Anterior cingulate cortex (tissue), 58 donors: ENCODE measurements around the gene SHISA7.
"Not testable (repeated sequence)": the region's sequence is repeated elsewhere in the genome, so short reads cannot be mapped to it uniquely, and the experiment has no call there.

Source experiments
- DNase-seq, 58 donors: peaks; one replicate each; lab custom pipeline; 2025; lab: John Stamatoyannopoulos, UW

Gene SHISA7

DNA sequence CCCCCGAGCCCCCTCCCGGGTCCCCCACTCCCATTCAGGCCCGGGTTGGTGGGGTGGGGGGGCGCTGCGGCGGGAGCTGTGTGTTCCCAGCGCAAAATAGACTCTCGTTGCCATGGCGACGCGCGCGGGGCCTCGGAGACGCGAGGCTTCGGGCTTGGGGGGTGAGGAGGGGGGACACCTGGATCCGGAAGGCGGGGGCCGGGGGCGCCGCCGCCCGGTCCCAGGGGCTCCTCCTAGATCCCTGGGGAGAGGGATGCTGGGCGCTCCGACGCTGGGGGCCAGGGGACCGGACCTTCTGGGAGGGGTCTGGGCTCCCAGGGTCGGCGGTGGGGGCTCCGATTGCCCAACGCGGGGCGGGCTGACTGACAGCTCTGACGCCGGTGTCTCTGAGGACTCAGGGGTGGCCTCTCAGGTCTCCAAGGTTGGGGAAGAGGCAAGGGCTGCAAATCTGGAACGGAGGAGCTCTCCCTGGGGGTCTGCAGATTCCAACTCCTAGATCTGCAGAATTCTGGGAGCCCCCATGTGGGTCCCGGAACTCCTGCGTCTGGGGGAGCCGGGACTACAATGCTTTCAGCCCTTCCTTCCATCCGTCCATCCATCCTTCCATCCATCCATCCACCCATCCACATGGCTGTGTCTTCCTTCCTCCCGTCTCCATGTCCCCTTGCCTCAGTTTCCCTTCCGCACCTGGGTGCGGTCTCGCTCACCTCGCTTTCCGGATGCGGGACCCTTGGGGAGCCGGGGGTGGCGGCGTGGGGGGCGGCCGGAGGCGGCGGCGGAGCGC, 9.1 kb upstream of the SHISA7 start:
- peak in 51 of 58 donors; percentile 14 to 75 (median 45) for DNase-seq

DNA sequence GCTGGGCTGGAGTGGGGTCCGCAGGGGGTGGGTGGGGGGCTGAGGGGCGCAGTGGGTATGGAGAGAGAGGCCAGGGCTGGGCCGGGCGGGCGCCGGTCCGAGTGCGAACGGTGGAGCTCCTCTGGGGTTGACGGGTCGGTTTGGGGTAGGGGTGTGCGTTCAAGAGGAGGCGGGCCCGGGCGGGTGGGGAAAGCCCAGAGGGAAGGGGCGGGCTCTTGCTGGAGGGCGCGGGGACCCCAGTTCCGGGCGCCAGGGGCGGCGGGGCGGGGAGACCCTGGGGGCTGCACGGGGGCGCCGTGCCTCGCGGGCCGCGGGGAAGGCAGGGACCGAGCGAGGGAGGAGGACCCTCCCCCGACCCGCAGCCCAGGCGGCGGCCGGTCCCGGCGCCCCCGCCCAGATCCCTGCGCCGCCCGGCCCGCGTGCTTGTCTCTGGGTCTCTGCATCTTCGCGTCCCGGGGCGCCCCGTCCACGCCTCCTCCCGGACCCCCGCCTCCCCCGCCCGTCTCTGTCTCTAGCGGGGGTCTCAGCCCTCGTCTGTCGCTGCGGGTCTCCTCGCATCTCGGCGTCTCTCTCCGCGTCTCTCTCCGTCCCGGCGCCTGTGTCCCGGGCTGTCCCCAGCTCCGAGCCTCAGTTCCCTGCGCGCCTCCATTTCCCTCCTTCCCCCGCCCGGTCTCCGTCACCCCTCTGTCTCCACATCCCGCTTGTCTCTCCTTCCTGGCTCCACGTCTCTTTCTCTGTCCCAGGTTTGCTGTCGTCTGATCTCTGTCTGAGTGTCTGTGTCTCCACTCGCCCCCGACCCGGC, 8.3 kb upstream of the SHISA7 start:
- DNase-seq = peak in 8 of 58 donors; percentile 18 to 73 (median 48)

DNA sequence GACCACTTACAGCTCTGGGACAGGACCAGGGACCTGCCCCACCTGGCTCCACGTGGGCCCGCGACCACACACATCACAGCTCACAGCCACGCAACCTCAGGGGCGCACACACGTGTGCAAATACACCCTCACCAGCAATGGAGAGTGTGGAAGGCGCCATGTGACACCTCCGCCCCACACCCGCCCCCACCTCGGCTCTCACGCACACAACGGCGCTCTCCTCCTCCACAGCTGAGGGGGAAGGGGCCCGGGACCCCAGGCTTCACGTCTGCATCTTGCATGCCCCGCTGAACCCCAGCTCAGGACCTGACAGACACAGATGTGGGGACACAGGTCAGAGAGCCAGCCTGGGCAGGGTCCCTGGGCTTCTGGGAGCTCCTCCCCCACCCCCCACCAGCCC, 6.4 kb upstream of the SHISA7 start:
- peak in 1 of 58 donors; percentile 10 for DNase-seq

DNA sequence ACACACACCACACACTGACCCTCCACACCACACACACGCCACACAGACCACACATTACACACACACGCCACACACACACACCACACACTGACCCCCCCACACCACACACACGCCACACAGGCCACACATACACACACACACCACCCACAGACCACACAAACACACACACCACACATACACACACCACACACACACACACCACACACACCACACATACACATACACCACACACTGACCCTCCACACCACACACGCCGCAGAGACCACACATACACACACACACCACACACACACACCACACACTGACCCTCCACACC, 5.0 kb upstream of the SHISA7 start:
- not testable (repeated sequence) for DNase-seq

DNA sequence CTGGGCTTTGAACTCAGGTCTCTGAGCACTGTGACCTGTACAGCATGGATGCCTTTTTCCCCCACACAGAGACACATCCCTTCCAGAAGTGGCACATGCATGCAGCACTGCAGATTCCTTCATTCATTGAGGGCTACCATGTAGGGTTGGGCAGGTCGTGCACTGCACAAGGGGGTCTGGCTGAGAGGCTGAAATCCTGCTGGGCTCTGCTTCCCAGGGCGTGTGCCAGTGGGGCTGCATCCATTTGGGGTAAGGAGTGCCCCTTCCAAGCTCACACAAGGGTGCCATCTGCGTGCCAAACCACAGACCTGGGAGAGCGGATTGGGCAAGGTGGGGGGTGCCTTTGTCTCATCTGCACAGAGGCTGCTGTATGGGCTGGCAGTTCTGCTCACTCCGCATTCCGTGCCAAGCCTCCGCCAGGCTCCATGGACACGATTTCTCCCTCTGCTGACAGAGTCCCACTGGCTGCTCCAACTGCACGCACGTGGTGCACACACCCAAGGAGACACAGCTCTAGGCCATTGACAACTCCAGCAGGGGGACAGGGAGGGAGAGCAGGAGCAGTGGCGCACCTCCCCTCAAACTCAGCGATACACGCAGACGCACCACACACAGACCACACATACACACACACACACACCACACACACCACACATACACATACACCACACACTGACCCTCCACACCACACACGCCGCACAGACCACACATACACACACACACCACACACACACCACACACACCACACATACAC, 4.5 kb upstream of the SHISA7 start:
- DNase-seq = peak in 54 of 58 donors; percentile 14 to 90 (median 74)

DNA sequence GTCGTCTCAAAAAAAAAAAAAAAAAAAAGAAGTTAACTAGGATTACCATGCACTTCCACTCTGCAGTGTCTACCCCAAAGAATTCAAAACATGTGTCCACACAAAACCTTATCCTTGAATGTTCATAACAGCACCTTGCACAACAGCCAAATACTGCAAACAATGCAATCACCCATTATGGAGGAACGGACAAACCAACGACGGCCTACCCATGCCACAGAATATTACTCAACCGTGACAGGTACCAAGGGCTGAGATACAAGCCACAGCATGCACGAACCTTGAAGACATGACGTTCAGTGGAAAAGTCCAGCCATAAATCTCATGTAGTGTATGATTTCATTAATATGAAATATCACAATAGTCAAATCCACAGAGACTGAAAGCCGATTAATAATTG, 3.0 kb upstream of the SHISA7 start:
- no peak for DNase-seq

- DNase-seq = peak in 5 of 58 donors; percentile 12 to 20 (median 15)
These were observed 1.5 kb upstream of the SHISA7 start for GRCh38 chr19:55444646-55445045.

DNA sequence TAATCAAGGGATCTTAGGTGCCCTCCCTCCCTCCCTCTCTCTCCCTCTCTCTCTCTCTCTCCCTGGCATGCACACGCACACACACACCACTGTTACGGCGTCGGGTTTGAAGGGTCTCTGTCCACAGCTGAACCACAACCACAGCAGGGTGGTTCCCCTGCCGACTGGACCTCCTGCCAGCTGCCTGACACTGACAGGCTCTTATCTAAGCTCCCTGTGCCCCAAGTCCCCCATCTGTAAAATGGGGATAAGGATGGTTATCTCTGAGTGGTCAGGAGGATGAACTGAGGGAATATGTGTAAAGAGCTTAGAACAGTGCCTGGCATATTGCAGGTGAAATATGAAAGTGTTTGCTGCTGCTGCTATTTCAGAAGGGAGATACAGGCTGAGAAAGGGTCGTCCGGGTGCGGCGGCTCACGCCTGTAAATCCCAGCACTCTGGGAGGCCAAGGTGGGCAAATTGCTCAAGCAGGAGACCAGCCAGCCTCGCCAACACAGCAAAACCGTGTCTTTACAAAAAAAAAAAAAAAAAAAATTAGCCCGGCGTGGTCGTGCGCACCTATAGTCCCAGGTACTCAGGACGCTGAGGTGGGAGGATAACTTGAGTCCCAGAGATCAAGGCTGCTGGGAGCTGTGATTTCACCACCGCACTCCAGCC, 852 bp upstream of the SHISA7 start:
- DNase-seq = peak in 1 of 58 donors; percentile 43

DNA sequence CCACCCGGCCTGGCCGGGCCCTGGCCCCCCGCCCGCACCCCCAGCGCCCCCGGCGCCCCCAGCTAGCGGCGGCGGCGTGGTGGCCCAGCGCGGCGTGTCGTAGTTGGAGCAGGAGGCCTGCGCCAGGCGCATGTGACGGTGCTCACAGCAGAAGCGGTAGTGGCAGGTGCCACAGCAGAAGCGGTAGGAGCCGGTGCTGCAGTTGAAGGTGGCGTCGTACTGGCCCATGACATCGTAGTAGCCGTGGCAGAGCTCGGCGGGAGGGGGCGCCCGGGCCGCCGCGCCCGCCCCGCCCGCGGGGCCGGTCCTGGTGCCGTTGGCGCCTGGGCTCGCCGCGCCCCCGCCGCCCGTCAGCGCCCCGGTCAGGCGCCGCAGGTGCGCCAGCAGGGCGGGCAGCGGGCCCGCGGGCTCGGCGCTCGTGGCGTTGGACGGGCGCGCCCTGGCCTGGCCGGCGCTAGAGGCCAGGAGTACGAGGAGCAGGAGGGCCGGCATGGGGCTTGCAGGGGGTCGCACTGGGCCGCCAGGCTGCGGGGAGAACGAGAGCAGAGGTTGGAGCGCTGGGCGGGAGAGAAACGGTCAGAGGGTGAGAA, 633 bp downstream of the SHISA7 start:
- peak in 11 of 58 donors; percentile 12 to 43 (median 29) for DNase-seq

GRCh38 chr19:55441692-55442321, 1.3 kb downstream of the SHISA7 start:
- DNase-seq = peak in 2 of 58 donors; percentile 14

- DNase-seq = no peak
These were observed 1.8 kb downstream of the SHISA7 start for GRCh38 chr19:55441319-55441691.

DNA sequence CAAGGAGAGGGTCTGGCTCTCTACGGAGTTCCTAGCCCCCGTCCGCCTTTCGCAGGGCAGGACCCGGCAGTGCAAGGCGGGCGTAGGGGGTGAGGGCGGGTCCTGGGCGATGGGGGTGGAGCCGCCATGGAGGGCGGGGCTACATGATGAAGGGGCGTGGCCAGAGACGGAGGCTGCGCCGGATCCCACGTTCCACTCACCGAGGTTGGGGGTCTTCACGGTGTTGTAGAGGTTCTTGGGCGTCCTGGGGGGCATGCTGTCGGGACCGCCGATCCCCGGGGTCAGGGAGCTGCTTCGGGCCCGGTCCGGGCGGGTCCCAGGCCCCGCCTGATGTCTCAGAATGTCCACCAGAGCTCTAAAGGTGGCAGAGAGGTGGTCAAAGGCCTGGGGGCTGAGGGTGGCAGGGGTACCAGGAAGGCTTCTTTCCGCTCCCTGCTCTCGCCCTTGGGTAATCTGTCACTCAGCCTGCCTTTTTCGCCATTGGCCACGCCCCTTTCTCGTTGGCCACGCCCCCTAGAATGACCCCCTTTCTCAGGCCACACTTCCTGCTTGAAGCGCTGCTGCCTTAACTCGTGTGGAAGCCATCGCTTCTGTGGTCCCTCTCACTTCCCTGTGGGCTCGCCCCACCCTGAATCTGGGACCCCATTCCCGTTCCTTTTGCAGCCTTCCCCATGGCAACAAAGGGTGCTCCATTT, 2.5 kb downstream of the SHISA7 start:
- no peak for DNase-seq

DNA sequence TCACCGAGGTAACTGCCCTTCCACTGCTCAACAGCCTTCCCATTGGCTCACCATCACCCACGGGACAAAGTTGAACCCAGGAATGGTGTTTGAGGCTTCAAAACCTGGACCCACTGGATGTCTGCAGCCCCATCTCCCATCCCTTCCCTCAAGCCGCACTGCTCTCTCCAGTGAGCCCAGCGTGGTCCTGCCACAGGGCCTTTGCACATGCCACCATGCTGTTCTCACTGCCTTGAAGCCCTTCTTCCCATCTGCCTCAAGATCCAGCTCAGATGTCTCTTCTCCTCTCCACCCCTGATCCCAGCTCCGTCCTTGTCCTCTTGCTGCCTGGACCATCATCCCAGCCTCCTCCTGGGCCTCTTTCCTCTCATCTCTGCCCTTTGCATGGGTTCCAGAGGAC, 4.0 kb downstream of the SHISA7 start:
- DNase-seq = no peak

DNA sequence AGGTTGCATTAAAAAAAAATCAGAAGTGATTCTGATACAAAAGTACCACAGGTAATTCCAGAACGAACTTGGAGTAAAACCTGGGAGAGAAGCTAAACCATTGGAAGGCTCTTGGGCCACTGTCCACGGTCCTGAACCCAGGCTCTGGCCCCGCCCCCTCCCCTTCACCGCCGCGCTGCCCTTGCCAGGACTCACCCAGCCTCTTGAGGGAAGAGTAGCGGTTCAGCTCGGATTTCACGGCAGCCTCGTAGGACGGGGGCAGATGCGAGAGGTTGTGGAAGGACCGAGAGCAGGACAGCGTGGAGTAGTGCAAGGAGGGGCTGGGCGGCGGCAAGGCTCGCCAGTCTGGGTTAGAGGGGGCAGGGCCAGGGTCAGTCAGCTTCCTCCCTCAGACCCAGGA, 5.7 kb downstream of the SHISA7 start:
- peak in 4 of 58 donors; percentile 15 to 44 (median 24) for DNase-seq

DNA sequence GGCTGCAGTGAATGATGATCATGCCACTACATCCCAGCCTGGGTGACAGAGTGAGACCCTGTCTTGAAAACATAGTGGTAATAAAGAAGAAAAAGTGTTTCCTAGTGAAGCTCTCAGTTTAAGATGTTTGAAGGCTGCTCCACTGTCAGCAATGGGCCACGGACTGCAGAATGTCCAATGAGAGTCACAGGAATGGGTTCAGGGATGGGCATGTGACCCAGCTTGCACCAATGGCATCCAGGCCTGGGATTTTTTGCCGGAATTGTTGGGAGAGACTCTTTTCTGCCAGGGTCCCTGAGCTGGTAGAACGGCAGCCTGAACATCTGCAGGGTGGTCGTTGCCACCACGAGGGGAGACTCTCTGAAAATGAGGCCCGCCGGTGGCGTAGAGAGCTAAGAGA, 6.3 kb downstream of the SHISA7 start:
- DNase-seq = no peak

DNA sequence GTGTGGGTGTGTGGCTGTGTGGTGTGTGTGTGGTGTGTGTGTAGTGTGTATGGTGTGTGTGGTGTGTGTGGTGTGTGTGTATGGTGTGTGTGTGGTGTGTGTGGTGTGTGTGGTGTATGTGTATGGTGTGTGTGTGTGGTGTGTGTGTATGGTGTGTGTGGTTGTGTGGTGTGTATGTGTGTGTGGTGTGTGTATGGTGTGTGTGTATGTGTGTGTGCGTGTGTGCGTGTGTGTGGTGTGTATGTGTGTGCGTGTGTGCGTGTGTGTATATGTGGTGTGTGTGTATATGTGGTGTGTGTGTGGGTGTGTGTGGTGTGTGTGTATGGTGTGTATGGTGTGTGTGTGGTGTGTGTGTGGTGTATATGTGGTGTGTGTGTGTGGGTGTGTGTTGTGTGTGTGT, 8.1 kb downstream of the SHISA7 start:
- no peak for DNase-seq

- DNase-seq = no peak
These were observed 8.7 kb downstream of the SHISA7 start for GRCh38 chr19:55434356-55434919.

- no peak for DNase-seq
These were observed 9.8 kb downstream of the SHISA7 start for GRCh38 chr19:55433292-55433691.
